Endodermal cell (in vitro differentiated cells): ENCODE data around the gene ASPG. TPM values are rescaled to one million over a fixed set of nuclear protein-coding genes. Genes with fewer than 3 reads are reported as not detected.

Experiments used
- DNase-seq: peaks from one replicate; pipeline ENCODE4 v3.0.0-alpha.2; 2017
- H3K27ac ChIP-seq: 2 replicates; pipeline ENCODE4 v1.5.1; 2013; ENCODE audit warnings: mild to moderate bottlenecking, low read depth, low read length, moderate library complexity
- H3K27me3 ChIP-seq: 2 replicates; pipeline ENCODE4 v1.6.1; 2013; ENCODE audit warnings: mild to moderate bottlenecking, low read length, moderate library complexity; ENCODE audit not compliant: insufficient read depth, control insufficient read depth, poor library complexity, severe bottlenecking
- H3K36me3 ChIP-seq: 2 replicates; pipeline ENCODE4 v1.7.0; 2013; ENCODE audit warnings: mild to moderate bottlenecking, low read length, moderate library complexity; ENCODE audit not compliant: control insufficient read depth, insufficient read depth
- H3K4me1 ChIP-seq: one replicate; pipeline ENCODE4 v1.7.0; 2013; ENCODE audit warnings: low read length; ENCODE audit not compliant: control insufficient read depth, insufficient read depth
- H3K4me3 ChIP-seq: 2 replicates; pipeline ENCODE4 v1.5.1; 2013; ENCODE audit warnings: mild to moderate bottlenecking, low read length, moderate library complexity
- H3K9ac ChIP-seq: 2 replicates; pipeline ENCODE4 v1.6.1; 2013; ENCODE audit warnings: mild to moderate bottlenecking, low read length, moderate library complexity; ENCODE audit not compliant: poor library complexity, severe bottlenecking; ENCODE audit errors: extremely low read depth
- H3K9me3 ChIP-seq: 2 replicates; pipeline ENCODE4 v1.6.1; 2013; ENCODE audit warnings: mild to moderate bottlenecking, low read length, moderate library complexity; ENCODE audit not compliant: control insufficient read depth
- H3K27ac Mint-ChIP-seq: 2 replicates; pipeline ENCODE4 v1.8.0; 2020; ENCODE audit warnings: mixed read lengths
- H3K27me3 Mint-ChIP-seq: 2 replicates; pipeline ENCODE4 v1.8.0; 2021; ENCODE audit warnings: mild to moderate bottlenecking, mixed read lengths; ENCODE audit not compliant: insufficient read depth
- H3K36me3 Mint-ChIP-seq: 2 replicates; pipeline ENCODE4 v1.8.0; 2020; ENCODE audit warnings: low read depth, mixed read lengths
- H3K4me1 Mint-ChIP-seq: 2 replicates; pipeline ENCODE4 v1.8.0; 2020; ENCODE audit warnings: mixed read lengths
- H3K4me3 Mint-ChIP-seq: 2 replicates; pipeline ENCODE4 v1.8.0; 2020; ENCODE audit warnings: mild to moderate bottlenecking, moderate library complexity, mixed read lengths
- H3K9me3 Mint-ChIP-seq: 2 replicates; pipeline ENCODE4 v1.8.0; 2020; ENCODE audit warnings: mild to moderate bottlenecking, mixed read lengths
- WGBS, 2 experiments: methylation state at CpG; one replicate each; pipeline versions ENCODE4 v1.1.5 to v1.1.7; 2013; ENCODE audit warnings: missing lambda C conversion rate in 2 of 2, mixed read lengths in 1 of 2; ENCODE audit not compliant: insufficient coverage in 1 of 2, insufficient read length in 1 of 2; 5-methylcytosine and 5-hydroxymethylcytosine counted together
- total RNA-seq, 2 donors: library from RNA; stranded (reverse); fragmentation: NEBNext Ultra II Directional in 1 of 2; extraction: Animal tissue kit (Norgen Biotek cat#: 25700) in 1 of 2; gene quantifications; 2 replicates in 1 of 2; 3 replicates in 1 of 2; pipeline ENCODE4 v1.2.1, GENCODE V29; 2021
- TF ChIP-seq, protein P1 (sequence below): fragments of 200-600 bp; sonication (generic); conservative IDR thresholded peaks from 2 replicates; pipeline ENCODE4 v1.5.0; 2021; ENCODE audit warnings: antibody characterized with exemption, mild to moderate bottlenecking

ASPG gene
- total RNA-seq, 2 donors from 2014 or later = 0.71 to 1.4 TPM

DNA sequence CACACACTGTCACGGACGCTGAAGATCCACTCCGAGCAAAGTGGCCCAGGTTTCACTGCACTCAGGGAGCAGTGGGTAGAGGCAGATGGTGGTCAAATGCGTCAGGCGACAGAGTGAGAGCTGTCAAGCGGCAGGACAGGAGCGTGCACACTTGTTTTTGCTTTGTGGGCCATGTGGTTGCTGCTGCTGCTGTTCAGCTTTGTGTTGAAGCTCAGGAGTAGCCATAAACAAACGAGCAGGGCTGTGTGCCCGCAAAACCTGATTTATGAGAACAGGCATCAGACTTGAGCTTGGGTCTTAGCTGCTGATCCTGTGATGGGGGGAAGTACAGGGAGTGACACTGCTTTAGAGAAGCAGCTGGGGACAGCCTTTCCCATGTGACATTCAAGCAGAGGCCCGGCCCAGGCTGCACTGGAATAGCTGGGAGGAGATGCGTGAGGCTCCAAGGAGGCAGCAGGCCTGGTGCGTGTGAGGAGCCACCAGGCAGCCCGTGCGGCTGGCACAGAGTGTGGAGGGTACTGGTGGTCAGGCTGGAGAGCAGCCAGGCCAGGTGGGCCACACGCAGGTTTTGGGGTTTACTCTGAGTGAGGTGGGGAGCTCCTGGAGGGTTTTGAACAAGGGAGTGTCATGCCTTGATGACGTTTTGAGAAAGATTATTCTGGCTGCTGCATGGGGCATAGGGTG is 31.1 kb upstream of the ASPG start:
- Histone ChIP-seq H3K9ac (no peak overlapping the region), H3K4me3 (no peak overlapping the region), H3K36me3 (no peaks in the 10 kb centered on the region), H3K4me1 (no peaks in the 10 kb centered on the region), H3K27me3 (peaks cover 15% of the 10 kb centered on the region), H3K27ac (no peak overlapping the region), H3K9me3 (no peaks in the 10 kb centered on the region)
- Mint-ChIP-seq H3K36me3 (no peaks in the 10 kb centered on the region), H3K9me3 (no peaks in the 10 kb centered on the region), H3K27ac (no peak overlapping the region), H3K4me1 (no peaks in the 10 kb centered on the region), H3K4me3 (no peak overlapping the region), H3K27me3 (peaks cover 11% of the 10 kb centered on the region)
- DNase-seq = no peak
- 89 to 96% methylated on average over 14 to 16 of the region's 16 CpGs for WGBS, 2 experiments
- TF ChIP-seq, protein P1, sequence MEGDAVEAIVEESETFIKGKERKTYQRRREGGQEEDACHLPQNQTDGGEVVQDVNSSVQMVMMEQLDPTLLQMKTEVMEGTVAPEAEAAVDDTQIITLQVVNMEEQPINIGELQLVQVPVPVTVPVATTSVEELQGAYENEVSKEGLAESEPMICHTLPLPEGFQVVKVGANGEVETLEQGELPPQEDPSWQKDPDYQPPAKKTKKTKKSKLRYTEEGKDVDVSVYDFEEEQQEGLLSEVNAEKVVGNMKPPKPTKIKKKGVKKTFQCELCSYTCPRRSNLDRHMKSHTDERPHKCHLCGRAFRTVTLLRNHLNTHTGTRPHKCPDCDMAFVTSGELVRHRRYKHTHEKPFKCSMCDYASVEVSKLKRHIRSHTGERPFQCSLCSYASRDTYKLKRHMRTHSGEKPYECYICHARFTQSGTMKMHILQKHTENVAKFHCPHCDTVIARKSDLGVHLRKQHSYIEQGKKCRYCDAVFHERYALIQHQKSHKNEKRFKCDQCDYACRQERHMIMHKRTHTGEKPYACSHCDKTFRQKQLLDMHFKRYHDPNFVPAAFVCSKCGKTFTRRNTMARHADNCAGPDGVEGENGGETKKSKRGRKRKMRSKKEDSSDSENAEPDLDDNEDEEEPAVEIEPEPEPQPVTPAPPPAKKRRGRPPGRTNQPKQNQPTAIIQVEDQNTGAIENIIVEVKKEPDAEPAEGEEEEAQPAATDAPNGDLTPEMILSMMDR = no peak

DNA sequence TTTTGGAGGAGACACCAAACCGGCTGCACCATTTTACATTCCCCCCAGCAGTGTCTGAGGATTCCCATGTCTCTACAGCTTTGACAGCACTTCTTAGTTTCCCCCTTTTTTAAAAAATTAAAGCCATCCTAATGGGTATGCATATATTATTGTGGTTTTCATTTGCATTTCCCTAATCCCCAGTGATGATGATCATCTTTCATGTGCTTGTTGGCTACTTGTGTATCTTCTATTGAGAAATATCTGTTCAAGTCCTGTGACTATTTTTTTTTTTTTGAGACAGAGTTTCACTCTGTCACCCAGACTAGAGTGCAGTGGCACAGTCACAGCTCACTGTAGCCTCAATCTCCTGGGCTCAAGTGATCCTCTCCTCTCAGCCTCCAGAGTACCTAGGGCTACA is 23.2 kb upstream of the ASPG start:
- Mint-ChIP-seq H3K4me1 (no peaks in the 10 kb centered on the region), H3K27me3 (peaks cover 13% of the 10 kb centered on the region), H3K9me3 (peaks cover 25% of the 10 kb centered on the region), H3K27ac (no peak overlapping the region), H3K4me3 (no peak overlapping the region), H3K36me3 (no peaks in the 10 kb centered on the region)
- peaks cover 7% of the 10 kb centered on the region for H3K27me3 ChIP-seq
- WGBS, 2 experiments = 86 to 90% methylated on average over 1 of the region's 1 CpG
- H3K9ac ChIP-seq = no peak overlapping the region
- H3K9me3 ChIP-seq = peaks cover 14% of the 10 kb centered on the region
- H3K27ac ChIP-seq = no peak overlapping the region
- TF ChIP-seq, protein P1 = no peak
- H3K4me1 ChIP-seq = no peaks in the 10 kb centered on the region
- DNase-seq = no peak
- H3K36me3 ChIP-seq = no peaks in the 10 kb centered on the region
- H3K4me3 ChIP-seq = no peak overlapping the region

DNA sequence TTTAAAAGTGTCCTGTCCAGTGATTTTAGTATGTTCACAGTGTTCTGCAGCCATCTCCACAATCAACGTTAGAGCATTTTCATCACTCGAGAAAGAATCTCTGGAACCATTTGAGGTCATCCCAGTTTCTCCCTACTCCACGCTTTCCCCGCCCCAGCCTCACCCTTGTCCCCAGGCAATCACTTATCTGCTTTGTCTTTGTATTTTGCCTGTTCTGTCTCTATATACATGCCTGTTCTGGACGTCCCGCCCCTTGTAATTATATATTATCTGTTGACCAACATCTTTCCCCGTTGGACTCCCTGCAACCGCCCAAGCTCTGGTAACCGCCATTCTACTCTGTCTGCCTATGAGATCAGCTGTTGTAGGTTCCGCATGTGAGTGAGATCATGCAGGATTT is 21.5 kb upstream of the ASPG start:
- WGBS, 2 experiments = 87 to 94% methylated on average over 6 to 9 of the region's 10 CpGs
- TF ChIP-seq, protein P1 = no peak
- no peak overlapping the region for H3K27ac ChIP-seq
- H3K9me3 ChIP-seq = peaks cover 17% of the 10 kb centered on the region
- no peak for DNase-seq
- no peak overlapping the region for H3K27ac Mint-ChIP-seq
- H3K4me1 Mint-ChIP-seq = no peaks in the 10 kb centered on the region
- no peak overlapping the region for H3K4me3 Mint-ChIP-seq
- no peaks in the 10 kb centered on the region for H3K4me1 ChIP-seq
- no peaks in the 10 kb centered on the region for H3K36me3 ChIP-seq
- no peaks in the 10 kb centered on the region for H3K27me3 ChIP-seq
- no peak overlapping the region for H3K9ac ChIP-seq
- peaks cover 13% of the 10 kb centered on the region for H3K27me3 Mint-ChIP-seq
- H3K4me3 ChIP-seq = no peak overlapping the region
- no peaks in the 10 kb centered on the region for H3K36me3 Mint-ChIP-seq
- peaks cover 33% of the 10 kb centered on the region for H3K9me3 Mint-ChIP-seq
